Thyroid gland (tissue), 4 donors: ENCODE results near the gene KLHDC4.

ENCODE experiments used
- CTCF ChIP-seq, 6 experiments: fragments of 200-600 bp in 3 of 6; fragments of 450-650 bp in 3 of 6; sonication (generic) in 3 of 6; IDR thresholded peaks; one replicate each; pipeline ENCODE4 v1.5.1; 2016 to 2019; ENCODE audit warnings: antibody characterized with exemption in 6 of 6, mild to moderate bottlenecking in 2 of 6, inconsistent platforms in 1 of 6, moderate library complexity in 1 of 6
- POLR2A ChIP-seq, 2 donors: fragments of 450-650 bp; IDR thresholded peaks; one replicate each; pipeline ENCODE4 v1.6.1; 2017; ENCODE audit warnings: antibody characterized with exemption in 2 of 2, mild to moderate bottlenecking in 2 of 2, moderate library complexity in 1 of 2

GRCh38 chr16:87695534-87695933 lies 70.3 kb downstream of the KLHDC4 start:
- TF ChIP-seq POLR2A (IDR thresholded peaks at IDR 0.05) (no peak), CTCF (IDR thresholded peaks at IDR 0.05) (no peak)
